ENCODE measurements around the gene IGFL1.

IGFL1 gene

DNA sequence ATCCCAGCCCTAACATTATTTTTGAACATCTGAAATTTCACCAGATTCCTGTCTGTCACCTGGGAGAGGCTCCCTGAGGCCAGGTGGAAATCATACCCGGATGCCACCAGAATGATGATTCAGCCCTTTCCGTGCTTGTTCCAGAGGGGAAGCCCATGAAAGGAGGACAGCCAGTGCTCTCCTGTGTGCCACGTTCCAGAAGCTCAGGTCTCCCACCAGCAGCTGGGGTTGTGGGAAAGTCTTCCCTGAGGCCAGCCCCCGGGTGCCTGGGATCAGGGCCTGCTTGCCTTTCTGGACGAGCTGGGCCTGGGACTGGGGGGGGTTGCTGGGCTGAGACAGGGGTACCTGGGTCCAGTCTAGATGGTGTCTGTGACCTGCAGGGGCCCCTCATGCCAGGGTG is 25.5 kb upstream of the IGFL1 start:
- no peak overlapping the region for H3K4me3 ChIP-seq (ENCODE audit: insufficient read depth, low read length, poor library complexity, severe bottlenecking)
- no peaks in the 10 kb centered on the region for H3K79me2 ChIP-seq (ENCODE audit: insufficient read depth, low read length)
- H3K27ac ChIP-seq (ENCODE audit: low read depth, low read length) = no peak overlapping the region
- no peak for TF ChIP-seq EZH2phosphoT487 (conservative IDR thresholded peaks at IDR 0.05; ENCODE audit: low read length)
- TF ChIP-seq CTCF (IDR thresholded peaks at IDR 0.05; ENCODE audit: insufficient read depth, low read length, poor library complexity, severe bottlenecking) = no peak
- no peak overlapping the region for H2AFZ ChIP-seq (ENCODE audit: low read depth, low read length, severe bottlenecking)
- no peak overlapping the region for H3K9ac ChIP-seq (ENCODE audit: low read length)
- no peaks in the 10 kb centered on the region for H3K36me3 ChIP-seq (ENCODE audit: low read length)
- no peaks in the 10 kb centered on the region for H3K27me3 ChIP-seq (ENCODE audit: low read length)
- no peaks in the 10 kb centered on the region for H3K9me3 ChIP-seq (ENCODE audit: insufficient read depth, low read length)
- H3F3A ChIP-seq (ENCODE audit: insufficient read depth) = no peaks in the 10 kb centered on the region
- H3K4me2 ChIP-seq (ENCODE audit: low read depth, low read length, poor library complexity, severe bottlenecking) = no peak overlapping the region
- no peaks in the 10 kb centered on the region for H3K9me2 ChIP-seq (replicated peaks; ENCODE audit: insufficient read depth, low read length)
- H4K20me1 ChIP-seq (ENCODE audit: low read depth, low read length) = no peaks in the 10 kb centered on the region

DNA sequence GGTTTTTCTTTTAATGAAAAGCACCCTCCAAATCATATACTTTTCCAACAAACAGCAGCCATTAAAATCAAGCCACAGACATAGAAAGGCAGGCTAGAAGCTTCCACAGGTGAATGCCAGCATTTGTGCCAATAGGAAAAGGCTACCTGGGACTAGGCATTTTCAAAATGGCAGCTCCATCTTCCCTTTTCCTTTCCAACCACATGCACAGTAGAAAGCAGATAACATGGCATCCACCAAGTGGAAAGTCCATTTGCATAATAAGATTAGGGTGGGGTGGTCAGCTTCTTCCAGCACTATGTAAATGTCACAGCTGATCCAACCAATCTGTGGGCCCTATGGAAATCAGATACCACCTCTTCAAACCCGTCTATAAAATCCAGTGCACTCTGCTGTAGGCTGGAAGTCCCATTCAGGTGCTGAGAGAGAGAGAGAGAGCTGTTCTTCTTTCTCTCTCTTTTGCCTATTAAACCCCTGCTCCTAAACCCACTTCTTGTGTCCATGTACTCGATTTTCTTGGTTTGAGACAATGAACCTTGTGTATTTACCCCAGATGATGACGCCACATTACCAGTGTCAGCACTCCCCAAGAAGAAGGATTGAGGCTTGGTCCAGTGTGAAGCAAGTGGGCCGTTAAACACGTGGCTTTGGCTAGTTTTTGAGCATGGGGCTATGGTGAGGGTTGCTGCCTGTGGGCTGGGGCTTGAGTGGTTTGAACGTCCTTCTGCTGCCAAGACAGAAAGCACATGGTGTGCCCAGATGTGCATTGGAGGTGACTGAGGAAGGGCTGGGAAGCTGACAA is 24.2 kb upstream of the IGFL1 start:
- Histone ChIP-seq H3K79me2 (ENCODE audit: insufficient read depth, low read length) (no peaks in the 10 kb centered on the region), H3F3A (ENCODE audit: insufficient read depth) (no peaks in the 10 kb centered on the region), H3K4me3 (ENCODE audit: insufficient read depth, low read length, poor library complexity, severe bottlenecking) (no peak overlapping the region), H3K27me3 (ENCODE audit: low read length) (no peaks in the 10 kb centered on the region), H3K27ac (ENCODE audit: low read depth, low read length) (no peak overlapping the region), H3K9me2 (replicated peaks; ENCODE audit: insufficient read depth, low read length) (no peaks in the 10 kb centered on the region), H2AFZ (ENCODE audit: low read depth, low read length, severe bottlenecking) (no peak overlapping the region), H3K9me3 (ENCODE audit: insufficient read depth, low read length) (no peaks in the 10 kb centered on the region), H3K9ac (ENCODE audit: low read length) (no peak overlapping the region), H3K4me2 (ENCODE audit: low read depth, low read length, poor library complexity, severe bottlenecking) (no peak overlapping the region), H4K20me1 (ENCODE audit: low read depth, low read length) (no peaks in the 10 kb centered on the region), H3K36me3 (ENCODE audit: low read length) (no peaks in the 10 kb centered on the region)
- TF ChIP-seq CTCF (IDR thresholded peaks at IDR 0.05; ENCODE audit: insufficient read depth, low read length, poor library complexity, severe bottlenecking) (no peak), EZH2phosphoT487 (conservative IDR thresholded peaks at IDR 0.05; ENCODE audit: low read length) (no peak)

- H3K27ac ChIP-seq (ENCODE audit: low read depth, low read length) = no peak overlapping the region
- no peaks in the 10 kb centered on the region for H3K9me3 ChIP-seq (ENCODE audit: insufficient read depth, low read length)
- no peak for TF ChIP-seq CTCF (IDR thresholded peaks at IDR 0.05; ENCODE audit: insufficient read depth, low read length, poor library complexity, severe bottlenecking)
- TF ChIP-seq EZH2phosphoT487 (conservative IDR thresholded peaks at IDR 0.05; ENCODE audit: low read length) = no peak
- no peaks in the 10 kb centered on the region for H3K79me2 ChIP-seq (ENCODE audit: insufficient read depth, low read length)
- H4K20me1 ChIP-seq (ENCODE audit: low read depth, low read length) = no peaks in the 10 kb centered on the region
- no peaks in the 10 kb centered on the region for H3K9me2 ChIP-seq (replicated peaks; ENCODE audit: insufficient read depth, low read length)
- no peaks in the 10 kb centered on the region for H3K27me3 ChIP-seq (ENCODE audit: low read length)
- H2AFZ ChIP-seq (ENCODE audit: low read depth, low read length, severe bottlenecking) = no peak overlapping the region
- H3K4me2 ChIP-seq (ENCODE audit: low read depth, low read length, poor library complexity, severe bottlenecking) = no peak overlapping the region
- no peak overlapping the region for H3K4me3 ChIP-seq (ENCODE audit: insufficient read depth, low read length, poor library complexity, severe bottlenecking)
- H3F3A ChIP-seq (ENCODE audit: insufficient read depth) = no peaks in the 10 kb centered on the region
- no peaks in the 10 kb centered on the region for H3K36me3 ChIP-seq (ENCODE audit: low read length)
- no peak overlapping the region for H3K9ac ChIP-seq (ENCODE audit: low read length)
These were observed 23.4 kb upstream of the IGFL1 start for GRCh38 chr19:46206176-46206575.

Data from SU-DHL-6 (cell line).